ENCODE data around the gene PTPN14. TPM values are rescaled to one million over a fixed set of nuclear protein-coding genes. Genes with fewer than 3 reads are reported as not detected.

The PTPN14 gene
- total RNA-seq, 1 experiment from 2014 or later = 37.5 TPM

- Histone ChIP-seq H3K9me3 (ENCODE audit: control insufficient read depth in 1 of 2, insufficient read depth in 1 of 2, low read depth in 1 of 2, low read length in 2 of 2) (no peaks in the 10 kb centered on the region), H3K9me2 (ENCODE audit: insufficient read depth) (no peaks in the 10 kb centered on the region), H3K9ac (ENCODE audit: low read length) (no peak overlapping the region), H3K4me1 (ENCODE audit: control insufficient read depth in 1 of 2, insufficient read depth in 2 of 2, low read length in 2 of 2) (peaks cover under 1% of the 10 kb centered on the region in 2 experiments; a peak in 3 of 4 replicates), H3K36me3 (ENCODE audit: control insufficient read depth in 1 of 2, insufficient read depth in 2 of 2, low read length in 2 of 2) (peaks cover 5 to 18% of the 10 kb centered on the region in 2 experiments; a peak in 3 of 4 replicates), H3K27ac (ENCODE audit: low read depth, low read length) (no peak overlapping the region), H3K4me3 (replicated peaks in 1 of 2; ENCODE audit: low read depth in 1 of 2, low read length in 2 of 2) (no peak overlapping the region), H3K4me2 (ENCODE audit: low read length) (no peak overlapping the region), H4K20me1 (ENCODE audit: insufficient read depth) (no peaks in the 10 kb centered on the region), H3K79me2 (ENCODE audit: insufficient read depth, low read length) (no peaks in the 10 kb centered on the region), H2AFZ (ENCODE audit: low read depth, low read length, poor library complexity, severe bottlenecking) (no peak overlapping the region), H3K27me3 (ENCODE audit: insufficient read depth, low read length) (no peaks in the 10 kb centered on the region)
- TF ChIP-seq SP1 (IDR thresholded peaks at IDR 0.05; ENCODE audit: low read depth) = no peak
- no peak for TF ChIP-seq YY1 (IDR thresholded peaks at IDR 0.05; ENCODE audit: extremely low read depth, insufficient replicate concordance, low read depth, low read length)
- TF ChIP-seq ZBTB33 (IDR thresholded peaks at IDR 0.05; ENCODE audit: extremely low read depth, insufficient replicate concordance, low read length) = no peak
- TF ChIP-seq FOSL1 (IDR thresholded peaks at IDR 0.05; ENCODE audit: low read depth) = no peak
- TF ChIP-seq MAX (IDR thresholded peaks at IDR 0.05) = no peak
- no peak for TF ChIP-seq REST (IDR thresholded peaks at IDR 0.05; ENCODE audit: low read depth)
- no peak for TF ChIP-seq POLR2AphosphoS5 (IDR thresholded peaks at IDR 0.05; ENCODE audit: low read depth, low read length)
- TF ChIP-seq ATF3 (IDR thresholded peaks at IDR 0.05) = no peak
- no peak for TF ChIP-seq POLR2A (IDR thresholded peaks at IDR 0.05; ENCODE audit: borderline replicate concordance, extremely low read depth, insufficient read depth, insufficient read length)
- TF ChIP-seq ZFX (IDR thresholded peaks at IDR 0.05) = no peak
- TF ChIP-seq SIN3A (IDR thresholded peaks at IDR 0.05; ENCODE audit: low read depth) = no peak
- TF ChIP-seq CEBPB (IDR thresholded peaks at IDR 0.05; ENCODE audit: low read depth) = no peak
- no peak for TF ChIP-seq CBX3 (IDR thresholded peaks at IDR 0.05; ENCODE audit: low read depth)
- no peak for TF ChIP-seq TCF7L2 (IDR thresholded peaks at IDR 0.05; ENCODE audit: borderline replicate concordance, extremely low read depth, insufficient read depth, insufficient read length)
- TF ChIP-seq EZH2phosphoT487 (IDR thresholded peaks at IDR 0.05; ENCODE audit: borderline replicate concordance) = no peak
- TF ChIP-seq RAD21 (IDR thresholded peaks at IDR 0.05; ENCODE audit: low read depth) = no peak
- ChIA-PET CTCF (interaction anchor here (1.2 kb wide), 1 partner anchor 199 kb away, joined by 3 read pairs; no protein-coding TSS in a partner anchor), RAD21 (ENCODE audit: low non-redundant PET in 1 of 2, low total read pairs in 2 of 2, uncharacterized antibody in 2 of 2, unreplicated experiment in 2 of 2) (no interaction called here), POLR2A (no interaction called here)
- no TSS peak for BruUV-seq (replicated peaks)
- intact Hi-C loops (cut with micrococcal nuclease) = no loop called here
- DNase-seq (ENCODE audit: low read depth, low spot score) = no peak
- no peak for ATAC-seq
These were observed 165.1 kb downstream of the PTPN14 start for GRCh38 chr1:214386333-214386732.
